Progenitor cell of endocrine pancreas (in vitro differentiated cells): ENCODE measurements around the gene TMTC1. TPM values are rescaled to one million over a fixed set of nuclear protein-coding genes. Genes with fewer than 3 reads are reported as not detected.

Experiments
- DNase-seq: peaks from one replicate; pipeline ENCODE4 v3.0.0; 2021; ENCODE audit warnings: low spot score; ENCODE audit not compliant: unreplicated experiment
- H3K27ac Mint-ChIP-seq: 2 replicates; pipeline ENCODE4 v1.8.0; 2021; ENCODE audit warnings: mild to moderate bottlenecking, moderate library complexity, mixed read lengths
- H3K27me3 Mint-ChIP-seq: 2 replicates; pipeline ENCODE4 v1.8.0; 2021; ENCODE audit warnings: mixed read lengths
- H3K36me3 Mint-ChIP-seq: 2 replicates; pipeline ENCODE4 v1.8.0; 2022; ENCODE audit warnings: mixed read lengths; ENCODE audit not compliant: insufficient read depth
- H3K4me1 Mint-ChIP-seq: 2 replicates; pipeline ENCODE4 v1.8.0; 2021; ENCODE audit warnings: low read depth, mixed read lengths
- H3K4me3 Mint-ChIP-seq: 2 replicates; pipeline ENCODE4 v1.8.0; 2021; ENCODE audit warnings: low read depth, mild to moderate bottlenecking, moderate library complexity, mixed read lengths
- H3K9me3 Mint-ChIP-seq: 2 replicates; pipeline ENCODE4 v1.8.0; 2021; ENCODE audit warnings: low read depth, mixed read lengths
- CTCF ChIP-seq: fragments of 200-600 bp; sonication (generic); IDR thresholded peaks from one replicate; pipeline ENCODE4 v1.5.0; 2021; ENCODE audit warnings: antibody characterized with exemption, mild to moderate bottlenecking; ENCODE audit not compliant: unreplicated experiment
- total RNA-seq: library from RNA; stranded (reverse); gene quantifications from 2 replicates; pipeline ENCODE4 v1.2.1, GENCODE V29; 2021

Gene TMTC1
- total RNA-seq, 1 donor from 2014 or later = 19.2 TPM

- Mint-ChIP-seq H3K9me3 (no peaks in the 10 kb centered on the region), H3K4me3 (no peak overlapping the region), H3K27me3 (no peaks in the 10 kb centered on the region), H3K36me3 (no peaks in the 10 kb centered on the region), H3K27ac (no peak overlapping the region), H3K4me1 (no peaks in the 10 kb centered on the region)
- no peak for DNase-seq
- TF ChIP-seq CTCF = no peak
Observed at GRCh38 chr12:29681370-29681769, 102.4 kb downstream of the TMTC1 start.

DNA sequence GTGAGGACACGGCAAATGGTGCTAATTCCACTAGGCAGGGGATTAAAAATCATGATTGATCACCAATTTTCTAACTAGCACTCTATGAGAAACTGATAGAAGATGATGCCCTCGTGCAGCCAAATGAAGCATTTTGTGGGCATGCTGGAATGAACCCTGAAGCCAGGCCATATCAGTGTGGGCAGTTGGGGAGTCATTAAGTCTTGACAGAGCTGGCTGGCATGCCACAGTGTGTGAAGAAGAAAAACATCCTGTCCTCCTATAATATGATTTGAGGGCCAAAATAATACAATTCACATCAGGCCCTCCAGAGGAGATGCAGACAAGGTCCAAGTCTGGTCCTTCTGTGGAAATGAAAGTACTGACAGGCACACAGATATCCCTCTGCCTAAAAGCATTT lies 107.1 kb downstream of the TMTC1 start:
- DNase-seq = no peak
- TF ChIP-seq CTCF = no peak
- Mint-ChIP-seq H3K36me3 (no peaks in the 10 kb centered on the region), H3K4me1 (no peaks in the 10 kb centered on the region), H3K27me3 (no peaks in the 10 kb centered on the region), H3K9me3 (no peaks in the 10 kb centered on the region), H3K27ac (no peak overlapping the region), H3K4me3 (no peak overlapping the region)

DNA sequence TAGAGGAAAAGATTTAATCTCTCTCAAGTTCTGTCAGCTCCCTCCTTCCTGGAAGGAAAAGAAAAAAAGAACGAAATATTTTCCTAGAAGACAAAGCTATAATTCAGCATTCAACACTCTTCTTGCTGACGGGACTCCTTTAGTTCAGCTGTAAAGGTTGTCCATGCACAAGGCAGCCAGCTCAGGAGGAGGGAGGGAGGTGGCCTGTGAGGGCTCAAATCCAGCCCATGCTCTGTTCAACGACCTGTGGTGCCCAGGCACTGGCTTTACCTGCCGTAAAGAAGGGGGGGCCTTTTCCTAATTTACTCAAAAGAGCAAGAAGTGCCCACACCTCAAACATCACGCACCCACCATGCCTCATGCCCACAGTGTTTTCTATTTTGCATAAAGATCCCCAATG lies 109.3 kb downstream of the TMTC1 start:
- no peak for DNase-seq
- H3K4me3 Mint-ChIP-seq = no peak overlapping the region
- no peaks in the 10 kb centered on the region for H3K36me3 Mint-ChIP-seq
- H3K27me3 Mint-ChIP-seq = no peaks in the 10 kb centered on the region
- H3K4me1 Mint-ChIP-seq = no peaks in the 10 kb centered on the region
- TF ChIP-seq CTCF = no peak
- H3K27ac Mint-ChIP-seq = no peak overlapping the region
- H3K9me3 Mint-ChIP-seq = no peaks in the 10 kb centered on the region

DNA sequence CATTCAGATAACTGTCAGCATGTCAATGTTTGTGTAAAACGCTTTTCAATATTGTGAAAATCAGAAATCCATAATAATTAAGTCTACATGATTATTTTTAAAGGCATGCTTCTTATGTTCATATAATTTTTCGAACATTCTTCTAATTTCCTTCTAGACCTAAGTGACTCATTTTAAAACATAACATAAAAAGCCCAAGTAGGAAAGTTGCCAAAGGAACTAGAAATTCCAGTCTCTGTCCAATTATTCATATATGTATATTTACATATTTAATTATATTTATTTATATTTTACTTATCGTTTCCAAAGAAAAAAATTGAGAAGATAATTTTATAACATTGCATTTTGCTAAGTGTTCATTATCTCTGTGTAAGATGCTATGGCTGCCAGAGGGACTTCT lies 110.4 kb downstream of the TMTC1 start:
- no peak for TF ChIP-seq CTCF
- H3K36me3 Mint-ChIP-seq = peaks cover 1% of the 10 kb centered on the region
- no peaks in the 10 kb centered on the region for H3K4me1 Mint-ChIP-seq
- no peaks in the 10 kb centered on the region for H3K9me3 Mint-ChIP-seq
- H3K27ac Mint-ChIP-seq = no peak overlapping the region
- DNase-seq = no peak
- H3K27me3 Mint-ChIP-seq = no peaks in the 10 kb centered on the region
- no peak overlapping the region for H3K4me3 Mint-ChIP-seq

GRCh38 chr12:29672580-29672979 lies 111.2 kb downstream of the TMTC1 start:
- TF ChIP-seq CTCF = no peak
- no peaks in the 10 kb centered on the region for H3K4me1 Mint-ChIP-seq
- no peaks in the 10 kb centered on the region for H3K27me3 Mint-ChIP-seq
- H3K36me3 Mint-ChIP-seq = peaks cover 1% of the 10 kb centered on the region
- no peak overlapping the region for H3K4me3 Mint-ChIP-seq
- no peaks in the 10 kb centered on the region for H3K9me3 Mint-ChIP-seq
- DNase-seq = no peak
- no peak overlapping the region for H3K27ac Mint-ChIP-seq
